PFSK-1 (cell line): ENCODE results near the gene LIN28B.

Experiments
- POLR2AphosphoS5 ChIP-seq: IDR thresholded peaks from 2 replicates; pipeline ENCODE4 v1.6.1; 2012; ENCODE audit warnings: low read depth, mild to moderate bottlenecking, control low read depth, low read length, moderate library complexity
- TF ChIP-seq, protein P1 (sequence below), 2 experiments: IDR thresholded peaks; 2 replicates each; pipeline versions ENCODE4 v1.6.1 to v1.8.0; 2011 to 2012; ENCODE audit warnings: low read depth in 2 of 2, low read length in 2 of 2, control low read depth in 1 of 2, inconsistent platforms in 1 of 2, mild to moderate bottlenecking in 1 of 2, moderate library complexity in 1 of 2; ENCODE audit not compliant: insufficient read depth in 1 of 2

DNA sequence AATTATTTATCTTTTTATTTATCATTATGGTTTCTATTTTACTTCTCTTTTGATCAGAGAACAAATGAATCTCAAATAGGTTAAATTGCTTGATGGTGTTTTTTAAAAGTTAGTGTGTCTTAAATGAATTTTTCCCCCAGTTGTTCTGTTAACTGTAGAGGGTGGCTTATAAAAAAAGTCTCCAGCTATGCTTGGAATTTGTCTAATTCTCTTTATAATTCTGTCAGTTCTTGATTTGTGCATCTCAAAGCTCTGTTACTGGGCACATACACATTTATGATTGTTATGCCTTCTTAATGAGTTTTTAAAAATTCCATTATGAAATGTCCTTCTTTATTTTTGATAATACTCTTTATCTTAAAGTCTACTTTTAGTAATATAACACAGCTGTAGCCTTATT is 58.0 kb downstream of the LIN28B start:
- TF ChIP-seq POLR2AphosphoS5: no peak
- TF ChIP-seq, protein P1, sequence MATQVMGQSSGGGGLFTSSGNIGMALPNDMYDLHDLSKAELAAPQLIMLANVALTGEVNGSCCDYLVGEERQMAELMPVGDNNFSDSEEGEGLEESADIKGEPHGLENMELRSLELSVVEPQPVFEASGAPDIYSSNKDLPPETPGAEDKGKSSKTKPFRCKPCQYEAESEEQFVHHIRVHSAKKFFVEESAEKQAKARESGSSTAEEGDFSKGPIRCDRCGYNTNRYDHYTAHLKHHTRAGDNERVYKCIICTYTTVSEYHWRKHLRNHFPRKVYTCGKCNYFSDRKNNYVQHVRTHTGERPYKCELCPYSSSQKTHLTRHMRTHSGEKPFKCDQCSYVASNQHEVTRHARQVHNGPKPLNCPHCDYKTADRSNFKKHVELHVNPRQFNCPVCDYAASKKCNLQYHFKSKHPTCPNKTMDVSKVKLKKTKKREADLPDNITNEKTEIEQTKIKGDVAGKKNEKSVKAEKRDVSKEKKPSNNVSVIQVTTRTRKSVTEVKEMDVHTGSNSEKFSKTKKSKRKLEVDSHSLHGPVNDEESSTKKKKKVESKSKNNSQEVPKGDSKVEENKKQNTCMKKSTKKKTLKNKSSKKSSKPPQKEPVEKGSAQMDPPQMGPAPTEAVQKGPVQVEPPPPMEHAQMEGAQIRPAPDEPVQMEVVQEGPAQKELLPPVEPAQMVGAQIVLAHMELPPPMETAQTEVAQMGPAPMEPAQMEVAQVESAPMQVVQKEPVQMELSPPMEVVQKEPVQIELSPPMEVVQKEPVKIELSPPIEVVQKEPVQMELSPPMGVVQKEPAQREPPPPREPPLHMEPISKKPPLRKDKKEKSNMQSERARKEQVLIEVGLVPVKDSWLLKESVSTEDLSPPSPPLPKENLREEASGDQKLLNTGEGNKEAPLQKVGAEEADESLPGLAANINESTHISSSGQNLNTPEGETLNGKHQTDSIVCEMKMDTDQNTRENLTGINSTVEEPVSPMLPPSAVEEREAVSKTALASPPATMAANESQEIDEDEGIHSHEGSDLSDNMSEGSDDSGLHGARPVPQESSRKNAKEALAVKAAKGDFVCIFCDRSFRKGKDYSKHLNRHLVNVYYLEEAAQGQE (IDR thresholded peaks at IDR 0.05; ENCODE audit: insufficient read depth in 1 of 2, low read depth in 2 of 2, low read length in 2 of 2): no peak
